ENCODE measurements around the gene LAMB3. TPM values are rescaled to one million over a fixed set of nuclear protein-coding genes. Genes with fewer than 3 reads are reported as not detected.

LAMB3 gene
- total RNA-seq, 2 experiments from 2014 or later: 1.3 to 2.5 TPM

GRCh38 chr1:209643285-209644020 lies 8.8 kb downstream of the LAMB3 start:
- no peaks in the 10 kb centered on the region for H3K27me3 Mint-ChIP-seq

GRCh38 chr1:209642816-209643215 lies 9.4 kb downstream of the LAMB3 start:
- no peak overlapping the region for H3K27ac Mint-ChIP-seq
- CTCF ChIA-PET: interaction anchor here (0.9 to 2.1 kb wide), 4 partner anchors 11 to 105 kb away, joined by 3 to 10 read pairs (median 4); no protein-coding TSS in a partner anchor
- ATAC-seq: no peak
- H3K27me3 Mint-ChIP-seq: peaks cover 2% of the 10 kb centered on the region
- H3K4me1 Mint-ChIP-seq: no peaks in the 10 kb centered on the region
- no peaks in the 10 kb centered on the region for H3K9me3 Mint-ChIP-seq (ENCODE audit: low read depth)
- H3K4me3 Mint-ChIP-seq: no peak overlapping the region
- H3K36me3 Mint-ChIP-seq: no peaks in the 10 kb centered on the region
- no peak for DNase-seq

More at GRCh38 chr1:209643285-209644020, 8.8 kb downstream of the LAMB3 start:
- no peaks in the 10 kb centered on the region for H3K36me3 Mint-ChIP-seq
- no peaks in the 10 kb centered on the region for H3K4me1 Mint-ChIP-seq
- no peak overlapping the region for H3K4me3 Mint-ChIP-seq
- H3K9me3 Mint-ChIP-seq (ENCODE audit: low read depth): no peaks in the 10 kb centered on the region
- ATAC-seq (no peak), DNase-seq (no peak)
- CTCF ChIA-PET: interaction anchor here (0.6 to 2.1 kb wide), 4 partner anchors 67 to 105 kb away, joined by 3 to 10 read pairs (median 4); no protein-coding TSS in a partner anchor
- H3K27ac Mint-ChIP-seq: no peak overlapping the region

GRCh38 chr1:209641832-209642172 lies 10.4 kb downstream of the LAMB3 start:
- Mint-ChIP-seq H3K27me3 (peaks cover 2% of the 10 kb centered on the region), H3K36me3 (no peaks in the 10 kb centered on the region), H3K4me1 (no peaks in the 10 kb centered on the region), H3K27ac (no peak overlapping the region), H3K4me3 (no peak overlapping the region), H3K9me3 (ENCODE audit: low read depth) (no peaks in the 10 kb centered on the region)
- DNase-seq (no peak), ATAC-seq (no peak)
- CTCF ChIA-PET: interaction anchor here (0.9 to 1.8 kb wide), 4 partner anchors 10 to 14 kb away, joined by 3 to 4 read pairs (median 4); no protein-coding TSS in a partner anchor

GRCh38 chr1:209635850-209636249 lies 16.4 kb downstream of the LAMB3 start:
- Mint-ChIP-seq H3K4me1 (peaks cover 6% of the 10 kb centered on the region), H3K27ac (no peak overlapping the region), H3K27me3 (peaks cover 2% of the 10 kb centered on the region), H3K4me3 (no peak overlapping the region), H3K36me3 (no peaks in the 10 kb centered on the region), H3K9me3 (ENCODE audit: low read depth) (no peaks in the 10 kb centered on the region)
- DNase-seq (no peak), ATAC-seq (no peak)
- CTCF ChIA-PET: interaction anchor here (0.9 to 1.6 kb wide), 3 partner anchors 9 to 70 kb away, joined by 3 to 5 read pairs (median 4); no protein-coding TSS in a partner anchor

- Mint-ChIP-seq H3K36me3 (no peaks in the 10 kb centered on the region), H3K4me3 (no peak overlapping the region), H3K27ac (no peak overlapping the region), H3K9me3 (ENCODE audit: low read depth) (no peaks in the 10 kb centered on the region), H3K4me1 (peaks cover 6% of the 10 kb centered on the region), H3K27me3 (peaks cover 2% of the 10 kb centered on the region)
- CTCF ChIA-PET: interaction anchor here (1.5 kb wide), 1 partner anchor 65 kb away, joined by 5 read pairs; no protein-coding TSS in a partner anchor
- no peak for ATAC-seq
- DNase-seq: no peak
Measured at GRCh38 chr1:209634005-209634737, 18.1 kb downstream of the LAMB3 start.

GRCh38 chr1:209633335-209633997 lies 18.8 kb downstream of the LAMB3 start:
- CTCF ChIA-PET: no interaction called here
- H3K4me3 Mint-ChIP-seq: no peak overlapping the region
- DNase-seq (no peak), ATAC-seq (no peak)
- H3K9me3 Mint-ChIP-seq (ENCODE audit: low read depth): no peaks in the 10 kb centered on the region
- H3K4me1 Mint-ChIP-seq: peaks cover 6% of the 10 kb centered on the region
- H3K27ac Mint-ChIP-seq: no peak overlapping the region
- no peaks in the 10 kb centered on the region for H3K36me3 Mint-ChIP-seq
- peaks cover 2% of the 10 kb centered on the region for H3K27me3 Mint-ChIP-seq

- CTCF ChIA-PET: interaction anchor here (1.0 to 4.2 kb wide), 4 partner anchors 11 to 64 kb away, joined by 3 to 14 read pairs (median 6); no protein-coding TSS in a partner anchor
- no peaks in the 10 kb centered on the region for H3K36me3 Mint-ChIP-seq
- no peak overlapping the region for H3K27ac Mint-ChIP-seq
- H3K27me3 Mint-ChIP-seq: no peaks in the 10 kb centered on the region
- no peak for ATAC-seq
- H3K9me3 Mint-ChIP-seq (ENCODE audit: low read depth): no peaks in the 10 kb centered on the region
- DNase-seq: no peak
- H3K4me1 Mint-ChIP-seq: peaks cover 7% of the 10 kb centered on the region
- H3K4me3 Mint-ChIP-seq: no peak overlapping the region
Measured at GRCh38 chr1:209630383-209631225, 21.6 kb downstream of the LAMB3 start.

- H3K27me3 Mint-ChIP-seq: no peaks in the 10 kb centered on the region
- H3K27ac Mint-ChIP-seq: no peak overlapping the region
- H3K4me1 Mint-ChIP-seq: peaks cover 2% of the 10 kb centered on the region
- no peak overlapping the region for H3K4me3 Mint-ChIP-seq
- CTCF ChIA-PET: interaction anchor here (1.3 to 4.2 kb wide), 6 partner anchors 8 to 108 kb away, joined by 3 to 14 read pairs (median 4); no protein-coding TSS in a partner anchor
- DNase-seq (no peak), ATAC-seq (no peak)
- no peaks in the 10 kb centered on the region for H3K36me3 Mint-ChIP-seq
- H3K9me3 Mint-ChIP-seq (ENCODE audit: low read depth): no peaks in the 10 kb centered on the region
Measured at GRCh38 chr1:209629621-209630382, 22.4 kb downstream of the LAMB3 start.

GRCh38 chr1:209628618-209629299 lies 23.5 kb downstream of the LAMB3 start:
- H3K4me1 Mint-ChIP-seq: peaks cover 2% of the 10 kb centered on the region
- H3K27ac Mint-ChIP-seq: no peak overlapping the region
- no peak overlapping the region for H3K4me3 Mint-ChIP-seq
- ATAC-seq (no peak), DNase-seq (no peak)
- H3K27me3 Mint-ChIP-seq: no peaks in the 10 kb centered on the region
- CTCF ChIA-PET: interaction anchor here (0.7 to 4.2 kb wide), 11 partner anchors 9 to 109 kb away, joined by 3 to 14 read pairs (median 4); no protein-coding TSS in a partner anchor
- no peaks in the 10 kb centered on the region for H3K9me3 Mint-ChIP-seq (ENCODE audit: low read depth)
- no peaks in the 10 kb centered on the region for H3K36me3 Mint-ChIP-seq

GRCh38 chr1:209627732-209628196 lies 24.5 kb downstream of the LAMB3 start:
- CTCF ChIA-PET: interaction anchor here (0.6 to 2.1 kb wide), 35 partner anchors 8 to 180 kb away, joined by 3 to 19 read pairs (median 3); partner anchors contain the start of gene LAMB3
- Mint-ChIP-seq H3K36me3 (no peaks in the 10 kb centered on the region), H3K9me3 (ENCODE audit: low read depth) (no peaks in the 10 kb centered on the region), H3K4me3 (no peak overlapping the region), H3K27me3 (no peaks in the 10 kb centered on the region), H3K27ac (no peak overlapping the region), H3K4me1 (peaks cover 2% of the 10 kb centered on the region)
- DNase-seq (peak; percentile 84), ATAC-seq (peak; percentile 88)

GRCh38 chr1:209627027-209627731 lies 25.0 kb downstream of the LAMB3 start:
- Mint-ChIP-seq H3K36me3 (no peaks in the 10 kb centered on the region), H3K27me3 (no peaks in the 10 kb centered on the region), H3K9me3 (ENCODE audit: low read depth) (no peaks in the 10 kb centered on the region), H3K4me3 (no peak overlapping the region), H3K27ac (no peak overlapping the region), H3K4me1 (peaks cover 2% of the 10 kb centered on the region)
- CTCF ChIA-PET: interaction anchor here (0.6 to 2.1 kb wide), 35 partner anchors 8 to 180 kb away, joined by 3 to 19 read pairs (median 3); partner anchors contain the start of gene LAMB3
- no peak for DNase-seq
- no peak for ATAC-seq

All from activated CD8-positive, alpha-beta memory T cell treated with anti-CD3 and anti-CD28 coated beads, Interleukin-2, amount 10 ng/mL, durations not matched to agents 7 days and 5 days (primary cell).